MM.1S (cell line): ENCODE data around the gene MEGF11.
"Not testable (repeated sequence)": the region's sequence is repeated elsewhere in the genome, so short reads cannot be mapped to it uniquely, and the experiment has no call there.

Experiments used
- DNase-seq: peaks from one replicate; pipeline ENCODE4 v3.0.0-alpha.2; 2015
- H2AFZ ChIP-seq: fragments of 300-600 bp; sonication (generic); 2 replicates; pipeline ENCODE4 v1.6.0; 2016; ENCODE audit warnings: antibody characterized with exemption, low read length
- H3F3A ChIP-seq: fragments of 300-600 bp; sonication (generic); 2 replicates; pipeline ENCODE4 v1.6.1; 2016; ENCODE audit warnings: mild to moderate bottlenecking, antibody characterized with exemption, low read length, moderate library complexity, mixed read lengths; ENCODE audit not compliant: insufficient read depth
- H3K27ac ChIP-seq: fragments of 300-600 bp; sonication (generic); 2 replicates; pipeline ENCODE4 v1.5.1; 2016; ENCODE audit warnings: mild to moderate bottlenecking, low read length
- H3K27me3 ChIP-seq: fragments of 300-600 bp; sonication (generic); replicated peaks from 2 replicates; pipeline ENCODE4 v1.6.0; 2016; ENCODE audit warnings: low read length; ENCODE audit not compliant: insufficient read depth
- H3K36me3 ChIP-seq: fragments of 300-600 bp; sonication (generic); replicated peaks from 2 replicates; pipeline ENCODE4 v1.6.1; 2016; ENCODE audit warnings: mild to moderate bottlenecking, low read length, mixed read lengths; ENCODE audit not compliant: insufficient read depth
- H3K4me1 ChIP-seq: fragments of 300-600 bp; sonication (generic); 2 replicates; pipeline ENCODE4 v1.6.1; 2016; ENCODE audit warnings: low read length, mixed read lengths
- H3K4me2 ChIP-seq: fragments of 300-600 bp; sonication (generic); 2 replicates; pipeline ENCODE4 v1.6.0; 2016; ENCODE audit warnings: low read depth, low read length
- H3K4me3 ChIP-seq: fragments of 300-600 bp; sonication (generic); 2 replicates; pipeline ENCODE4 v1.5.1; 2016; ENCODE audit warnings: low read length, mixed read lengths
- H3K79me2 ChIP-seq: fragments of 300-600 bp; sonication (generic); 2 replicates; pipeline ENCODE4 v1.6.1; 2016; ENCODE audit warnings: mixed run types, low read length, mixed read lengths
- H3K9ac ChIP-seq: fragments of 300-600 bp; sonication (generic); 2 replicates; pipeline ENCODE4 v1.6.1; 2016; ENCODE audit warnings: low read length, mixed read lengths
- H3K9me2 ChIP-seq: fragments of 300-600 bp; sonication (generic); replicated peaks from 2 replicates; pipeline ENCODE4 v1.6.1; 2016; ENCODE audit warnings: mild to moderate bottlenecking, low read length, mixed read lengths; ENCODE audit not compliant: insufficient read depth
- H3K9me3 ChIP-seq: fragments of 300-600 bp; sonication (generic); replicated peaks from 2 replicates; pipeline ENCODE4 v1.6.1; 2016; ENCODE audit warnings: mild to moderate bottlenecking, low read length, mixed read lengths; ENCODE audit not compliant: insufficient read depth
- H4K20me1 ChIP-seq: fragments of 300-600 bp; sonication (generic); 2 replicates; pipeline ENCODE4 v1.6.1; 2016; ENCODE audit warnings: mild to moderate bottlenecking, low read length, moderate library complexity, mixed read lengths; ENCODE audit not compliant: insufficient read depth
- CTCF ChIP-seq: fragments of 300-600 bp; sonication (generic); IDR thresholded peaks from 2 replicates; pipeline ENCODE4 v1.5.1; 2016; ENCODE audit warnings: antibody characterized with exemption, low read length, mixed read lengths
- EZH2 ChIP-seq: fragments of 300-600 bp; sonication (generic); optimal IDR thresholded peaks from 2 replicates; pipeline ENCODE3; 2017; ENCODE audit warnings: low read depth, mild to moderate bottlenecking, antibody characterized with exemption, low read length, mixed read lengths
- EZH2phosphoT487 ChIP-seq: fragments of 300-600 bp; sonication (generic); IDR thresholded peaks from 2 replicates; pipeline ENCODE4 v1.6.1; 2018; ENCODE audit warnings: antibody characterized with exemption, low read length

The MEGF11 gene

DNA sequence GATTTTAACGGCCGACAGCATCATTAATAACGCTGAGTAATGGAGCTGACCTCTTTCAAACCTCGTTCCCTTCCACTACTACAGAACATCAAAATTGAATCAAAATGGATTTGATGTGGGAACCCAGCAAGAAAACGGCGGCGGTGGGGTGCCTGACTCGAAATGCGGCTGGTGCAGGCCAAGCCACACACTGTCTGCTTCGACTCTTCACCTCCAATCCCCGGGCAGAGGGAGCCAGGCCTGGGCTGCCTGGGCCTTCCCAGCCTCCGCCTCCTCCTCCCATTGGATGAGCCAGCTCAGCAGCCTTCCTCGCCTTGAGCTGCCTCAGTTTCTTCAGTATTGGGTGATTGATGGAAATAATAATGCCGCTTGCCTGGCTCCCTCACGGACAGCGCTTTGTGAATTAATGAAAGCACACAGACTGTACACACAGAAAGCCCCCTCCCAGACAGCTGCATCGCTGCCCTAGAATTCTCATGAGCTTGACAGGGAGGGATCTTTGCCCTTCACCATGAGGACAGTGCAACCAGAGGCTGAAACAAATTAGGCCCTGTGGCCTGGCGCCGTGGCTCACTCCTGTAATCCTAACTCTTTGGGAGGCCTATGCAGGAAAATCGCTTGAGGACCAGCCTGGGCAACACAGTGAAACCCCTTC lies 11.4 kb upstream of the MEGF11 start:
- Histone ChIP-seq H3K36me3 (no peaks in the 10 kb centered on the region), H3K4me2 (no peak overlapping the region), H3F3A (no peaks in the 10 kb centered on the region), H4K20me1 (no peaks in the 10 kb centered on the region), H3K27me3 (no peaks in the 10 kb centered on the region), H3K27ac (no peak overlapping the region), H3K79me2 (no peaks in the 10 kb centered on the region), H3K9ac (no peak overlapping the region), H2AFZ (no peak overlapping the region), H3K4me1 (no peaks in the 10 kb centered on the region), H3K9me3 (no peaks in the 10 kb centered on the region), H3K9me2 (no peaks in the 10 kb centered on the region), H3K4me3 (no peak overlapping the region)
- no peak for TF ChIP-seq CTCF
- no peak for TF ChIP-seq EZH2phosphoT487
- no peak for TF ChIP-seq EZH2
- DNase-seq, result no peak

- H2AFZ ChIP-seq, H3K79me2 ChIP-seq, DNase-seq, H4K20me1 ChIP-seq, H3K27me3 ChIP-seq, H3K27ac ChIP-seq, H3K4me1 ChIP-seq, H3K9me3 ChIP-seq, H3K4me2 ChIP-seq, H3K9me2 ChIP-seq, H3K9ac ChIP-seq, H3K4me3 ChIP-seq, H3F3A ChIP-seq, H3K36me3 ChIP-seq: not testable (repeated sequence)
These were observed 9.3 kb upstream of the MEGF11 start for GRCh38 chr15:66262837-66263236.

GRCh38 chr15:66261056-66261455 lies 7.5 kb upstream of the MEGF11 start:
- Histone ChIP-seq H4K20me1 (no peaks in the 10 kb centered on the region), H2AFZ (no peak overlapping the region), H3K27me3 (no peaks in the 10 kb centered on the region; the same call in 1 of the 2 replicates), H3K9me3 (no peaks in the 10 kb centered on the region), H3K9ac (no peak overlapping the region), H3F3A (no peaks in the 10 kb centered on the region), H3K27ac (no peak overlapping the region), H3K79me2 (no peaks in the 10 kb centered on the region), H3K4me2 (no peak overlapping the region), H3K9me2 (no peaks in the 10 kb centered on the region), H3K4me3 (no peak overlapping the region), H3K4me1 (no peaks in the 10 kb centered on the region), H3K36me3 (no peaks in the 10 kb centered on the region)
- TF ChIP-seq CTCF (no peak), EZH2 (no peak), EZH2phosphoT487 (no peak)
- DNase-seq, result no peak

DNA sequence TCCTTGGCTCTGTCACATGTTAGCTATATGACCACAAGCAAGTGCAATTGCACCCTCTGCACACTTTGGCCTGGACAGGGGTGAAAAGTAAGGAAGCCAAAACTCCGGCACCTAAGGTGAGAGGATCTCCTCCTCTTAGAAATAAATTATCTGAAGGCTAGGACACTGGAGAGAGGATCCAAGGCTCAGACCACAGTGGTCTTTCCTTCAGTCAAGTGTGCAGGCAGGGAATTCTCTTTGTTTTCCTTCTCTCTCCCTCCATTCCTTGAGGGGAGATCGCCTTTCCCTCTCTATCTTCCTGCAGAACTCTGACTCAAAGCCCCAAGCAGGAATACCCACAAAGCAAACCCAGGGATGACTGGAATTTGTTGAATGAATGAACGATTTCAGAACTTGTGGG lies 3.1 kb upstream of the MEGF11 start:
- Histone ChIP-seq H3F3A (no peaks in the 10 kb centered on the region), H3K9me3 (no peaks in the 10 kb centered on the region), H3K9ac (no peak overlapping the region), H3K79me2 (no peaks in the 10 kb centered on the region), H3K9me2 (no peaks in the 10 kb centered on the region), H2AFZ (no peak overlapping the region), H3K27ac (no peak overlapping the region), H3K4me3 (no peak overlapping the region), H3K4me2 (no peak overlapping the region), H3K4me1 (no peaks in the 10 kb centered on the region), H3K36me3 (no peaks in the 10 kb centered on the region), H4K20me1 (no peaks in the 10 kb centered on the region), H3K27me3 (peaks cover 28% of the 10 kb centered on the region)
- no peak for DNase-seq
- TF ChIP-seq EZH2 (no peak), CTCF (no peak), EZH2phosphoT487 (no peak)
